Endothelial cell of umbilical vein (primary cell): ENCODE data around the gene NR1H4. TPM values are rescaled to one million over a fixed set of nuclear protein-coding genes. Genes with fewer than 3 reads are reported as not detected.
A peak's percentile ranks its signal among the peaks of the same experiment; 100 is the strongest.

Source experiments
- BruUV-seq: library from RNA; stranded (reverse); fragments of 400-500 nt; replicated peaks from 2 replicates; lab custom pipeline; 2021; lab: Mats Ljungman, UMichigan
- CTCF ChIA-PET: fragments of 300-600, 350-600 bp; sonication (Branson Sonifier 250); formaldehyde crosslinking; loops from one replicate; lab custom pipeline; 2021; ENCODE audit warnings: antibody characterized with exemption, inconsistent platforms; lab: Charles Lee
- POLR2A ChIA-PET: fragments of 300-600, 350-600 bp; sonication (Branson Sonifier 250); formaldehyde crosslinking; loops from one replicate; lab custom pipeline; 2021; ENCODE audit warnings: antibody characterized with exemption, inconsistent platforms; lab: Charles Lee
- DNase-seq: peaks from one replicate; pipeline ENCODE4 v3.0.0-alpha.2; 2011; ENCODE audit warnings: low read depth, low spot score
- FAIRE-seq: peaks from 2 replicates; lab custom pipeline; 2011; peaks lifted over from hg19 to GRCh38; lab: Jason Lieb, UNC
- H2AFZ ChIP-seq: 2 replicates; pipeline ENCODE4 v1.6.0; 2012; ENCODE audit warnings: low read depth, low read length, control low read depth, inconsistent platforms
- H3K27ac ChIP-seq: 2 replicates; pipeline ENCODE4 v1.5.1; 2011; ENCODE audit warnings: low read depth, mild to moderate bottlenecking, control low read depth, low read length, moderate library complexity; ENCODE audit not compliant: insufficient read depth
- H3K27me3 ChIP-seq, 2 experiments: 2 replicates each; pipeline versions ENCODE4 v1.6.0 to v1.6.1; 2011; ENCODE audit warnings: low read length in 2 of 2, mixed read lengths in 1 of 2; ENCODE audit not compliant: control insufficient read depth in 2 of 2, insufficient read depth in 2 of 2
- H3K36me3 ChIP-seq, 2 experiments: 2 replicates in 1 of 2; 3 replicates in 1 of 2; pipeline ENCODE4 v1.5.1; 2011; ENCODE audit warnings: low read length in 2 of 2, mild to moderate bottlenecking in 1 of 2, moderate library complexity in 1 of 2; ENCODE audit not compliant: control insufficient read depth in 2 of 2, insufficient read depth in 2 of 2; ENCODE audit errors: extremely low read depth in 1 of 2
- H3K4me1 ChIP-seq: 3 replicates; pipeline ENCODE4 v1.5.1; 2011; ENCODE audit warnings: mild to moderate bottlenecking, low read length; ENCODE audit not compliant: control insufficient read depth, insufficient read depth; ENCODE audit errors: extremely low read depth
- H3K4me2 ChIP-seq: 2 replicates; pipeline ENCODE4 v1.6.1; 2011; ENCODE audit warnings: low read length, control low read depth, mixed read lengths; ENCODE audit not compliant: insufficient read depth
- H3K4me3 ChIP-seq, 3 experiments: fragments of 200-600 bp in 1 of 3; sonication (generic), shearing (Covaris generic) in 1 of 3; replicated peaks in 1 of 3; 2 replicates each; pipeline ENCODE4 v1.5.1; 2011 to 2016; ENCODE audit warnings: control low read depth in 3 of 3, low read length in 3 of 3, mild to moderate bottlenecking in 2 of 3, inconsistent platforms in 1 of 3, low read depth in 1 of 3, moderate library complexity in 1 of 3; ENCODE audit not compliant: insufficient read depth in 1 of 3
- H3K79me2 ChIP-seq: 2 replicates; pipeline ENCODE4 v1.6.0; 2012; ENCODE audit warnings: low read length, inconsistent platforms; ENCODE audit not compliant: control insufficient read depth, insufficient read depth
- H3K9ac ChIP-seq: replicated peaks from 2 replicates; pipeline ENCODE3; 2011; ENCODE audit warnings: low read length, control low read depth; ENCODE audit not compliant: insufficient read depth; ENCODE audit errors: extremely low read depth
- H3K9me1 ChIP-seq: replicated peaks from 3 replicates; pipeline ENCODE4 v1.6.0; 2011; ENCODE audit warnings: mild to moderate bottlenecking, low read length; ENCODE audit not compliant: control insufficient read depth, insufficient read depth; ENCODE audit errors: extremely low read depth
- H3K9me3 ChIP-seq: replicated peaks from 2 replicates; pipeline ENCODE4 v1.5.1; 2012; ENCODE audit warnings: low read length, inconsistent platforms; ENCODE audit not compliant: control insufficient read depth, insufficient read depth
- H4K20me1 ChIP-seq: replicated peaks from 2 replicates; pipeline ENCODE3; 2011; ENCODE audit warnings: mild to moderate bottlenecking, low read length; ENCODE audit not compliant: control insufficient read depth, insufficient read depth; ENCODE audit errors: extremely low read depth
- CTCF ChIP-seq, 2 donors: IDR thresholded peaks; 1 replicate in 1 of 2; 2 replicates in 1 of 2; pipeline ENCODE4 v1.5.1; 2011; ENCODE audit warnings: low read length in 2 of 2, mild to moderate bottlenecking in 2 of 2, moderate library complexity in 2 of 2, control low read depth in 1 of 2, inconsistent platforms in 1 of 2, low read depth in 1 of 2; ENCODE audit not compliant: insufficient read depth in 1 of 2; ENCODE audit errors: extremely low read depth in 1 of 2
- EZH2 ChIP-seq: IDR thresholded peaks from 2 replicates; pipeline ENCODE4 v1.6.1; 2012; ENCODE audit warnings: borderline replicate concordance, low read depth, mild to moderate bottlenecking, moderate library complexity, low read length, inconsistent platforms; ENCODE audit not compliant: severe bottlenecking
- FOS ChIP-seq: IDR thresholded peaks from 2 replicates; pipeline ENCODE4 v1.6.1; 2011; ENCODE audit warnings: mild to moderate bottlenecking, low read length, moderate library complexity, borderline replicate concordance; ENCODE audit not compliant: insufficient read depth
- GATA2 ChIP-seq: IDR thresholded peaks from 2 replicates; pipeline ENCODE4 v1.7.0; 2011; ENCODE audit warnings: low read depth, mild to moderate bottlenecking, moderate library complexity, mixed read lengths, low read length; ENCODE audit not compliant: insufficient read length, insufficient read depth
- JUN ChIP-seq: IDR thresholded peaks from 2 replicates; pipeline ENCODE4 v1.6.1; 2011; ENCODE audit warnings: borderline replicate concordance, low read depth; ENCODE audit not compliant: insufficient read length, insufficient read depth
- MYC ChIP-seq: IDR thresholded peaks from one replicate; pipeline ENCODE4 v1.6.1; 2011; ENCODE audit warnings: mild to moderate bottlenecking, low read depth, low read length
- POLR2A ChIP-seq: IDR thresholded peaks from 2 replicates; pipeline ENCODE4 v1.6.1; 2012; ENCODE audit warnings: low read depth, mild to moderate bottlenecking, control low read depth, low read length
- POLR2AphosphoS5 ChIP-seq: IDR thresholded peaks from 2 replicates; pipeline ENCODE4 v1.6.1; 2012; ENCODE audit warnings: low read depth, mild to moderate bottlenecking, control low read depth, low read length, moderate library complexity; ENCODE audit not compliant: insufficient read depth
- dilution Hi-C: fragments of 300-500 bp; cut with MboI; formaldehyde crosslinking; loops from one replicate; pipeline ENCODE4 v1.15.0; 2019; ENCODE audit warnings: low sequenced_read_pairs; ENCODE audit not compliant: extremely low pct_ligation_motif_present
- intact Hi-C: fragments of 100-400 bp; cut with micrococcal nuclease; formaldehyde crosslinking; loops from one replicate; pipeline ENCODE4 v1.10.0; 2022
- polyA plus RNA-seq, 4 experiments: library from polyadenylated mRNA; depleted of rRNA in 3 of 4; stranded (reverse) in 3 of 4; unstranded in 1 of 4; fragments of >200 nt; gene quantifications; 2 replicates each; pipeline versions ENCODE4 v1.2.1 to v1.2.3, GENCODE V29; 2011 to 2012; ENCODE audit warnings: missing spikeins in 1 of 4
- total RNA-seq: library from RNA; stranded (reverse); gene quantifications from 2 replicates; pipeline ENCODE4 v1.2.3, GENCODE V29; 2021
- TF ChIP-seq, protein P1 (sequence below): IDR thresholded peaks from 2 replicates; pipeline ENCODE4 v1.6.1; 2011; ENCODE audit not compliant: insufficient read depth, insufficient read length

NR1H4 gene
- total and polyA plus RNA-seq, 2 donors (not counting 3 experiments of a cell fraction or from before 2014, with no cell fraction given), result not detected

- no peaks in the 10 kb centered on the region for H3K9me3 ChIP-seq
- peak overlapping the region; percentile 91 for H3K27ac ChIP-seq
- peak overlapping the region; percentile 95 for H3K4me2 ChIP-seq
- H3K9ac ChIP-seq, result peak overlapping the region; percentile 57
- no peaks in the 10 kb centered on the region for H3K9me1 ChIP-seq
- no peak overlapping the region for H2AFZ ChIP-seq
- TF ChIP-seq FOS (peak; percentile 76), CTCF (IDR thresholded peaks at IDR 0.05; ENCODE audit: extremely low read depth in 1 of 2, insufficient read depth in 1 of 2, low read depth in 1 of 2, low read length in 2 of 2) (no peak), JUN (peak; percentile 99), POLR2A (no peak)
- intact Hi-C loops, result loop anchor here (10.0 kb wide), 1 partner anchor 1118 kb away; the partner anchor contains the start of gene CHPT1
- peak; percentile 88 for DNase-seq
- H3K4me3 ChIP-seq, result no peak overlapping the region
- H4K20me1 ChIP-seq, result no peaks in the 10 kb centered on the region
- H3K36me3 ChIP-seq, result peaks cover 0 to 4% of the 10 kb centered on the region in 2 experiments
- peak; percentile 80 for FAIRE-seq
- dilution Hi-C loops, result no loop called here
- H3K4me1 ChIP-seq, result peaks cover 34% of the 10 kb centered on the region
- CTCF ChIA-PET, result interaction anchor here (0.8 to 1.2 kb wide), 3 partner anchors 17 to 22 kb away, joined by 3 to 5 read pairs (median 3); no protein-coding TSS in a partner anchor
- H3K27me3 ChIP-seq, result no peaks in the 10 kb centered on the region
- POLR2A ChIA-PET, result no interaction called here
- TSS peak; percentile 39 for BruUV-seq
- peaks cover 72% of the 10 kb centered on the region for H3K79me2 ChIP-seq
Measured at GRCh38 chr12:100576331-100577036, 102.8 kb downstream of the NR1H4 start.

GRCh38 chr12:100578923-100579322, 105.3 kb downstream of the NR1H4 start:
- intact Hi-C loops, result loop anchor here (10.0 kb wide), 1 partner anchor 1116 kb away; the partner anchor contains the start of gene CHPT1
- no TSS peak for BruUV-seq
- H3K9me1 ChIP-seq, result no peaks in the 10 kb centered on the region
- no peaks in the 10 kb centered on the region for H3K27me3 ChIP-seq
- peaks cover 93% of the 10 kb centered on the region for H3K79me2 ChIP-seq
- POLR2A ChIA-PET, result no interaction called here
- H3K36me3 ChIP-seq, result peaks cover 0 to 4% of the 10 kb centered on the region in 2 experiments
- H3K4me2 ChIP-seq, result no peak overlapping the region
- no peak overlapping the region for H3K27ac ChIP-seq
- CTCF ChIA-PET, result interaction anchor here (1.3 kb wide), 1 partner anchor 14 kb away, joined by 4 read pairs; no protein-coding TSS in a partner anchor
- TF ChIP-seq JUN (no peak), CTCF (IDR thresholded peaks at IDR 0.05; ENCODE audit: extremely low read depth in 1 of 2, insufficient read depth in 1 of 2, low read depth in 1 of 2, low read length in 2 of 2) (no peak), GATA2 (no peak), EZH2 (no peak), FOS (no peak), POLR2AphosphoS5 (no peak), POLR2A (no peak), MYC (no peak)
- TF ChIP-seq, protein P1, sequence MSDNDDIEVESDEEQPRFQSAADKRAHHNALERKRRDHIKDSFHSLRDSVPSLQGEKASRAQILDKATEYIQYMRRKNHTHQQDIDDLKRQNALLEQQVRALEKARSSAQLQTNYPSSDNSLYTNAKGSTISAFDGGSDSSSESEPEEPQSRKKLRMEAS, result no peak
- dilution Hi-C loops, result no loop called here
- no peak overlapping the region for H3K4me3 ChIP-seq
- no peaks in the 10 kb centered on the region for H3K9me3 ChIP-seq
- no peaks in the 10 kb centered on the region for H4K20me1 ChIP-seq
- no peak overlapping the region for H2AFZ ChIP-seq
- no peak overlapping the region for H3K9ac ChIP-seq
- DNase-seq (no peak), FAIRE-seq (no peak)
- H3K4me1 ChIP-seq, result peaks cover 35% of the 10 kb centered on the region
